ENCODE results near the gene SLC4A7. TPM values are rescaled to one million over a fixed set of nuclear protein-coding genes. Genes with fewer than 3 reads are reported as not detected.
"Not testable (repeated sequence)": the region's sequence is repeated elsewhere in the genome, so short reads cannot be mapped to it uniquely, and the experiment has no call there.

The SLC4A7 gene
- total and polyA plus RNA-seq, 2 experiments from 2014 or later, result 25.5 to 73.4 TPM

DNA sequence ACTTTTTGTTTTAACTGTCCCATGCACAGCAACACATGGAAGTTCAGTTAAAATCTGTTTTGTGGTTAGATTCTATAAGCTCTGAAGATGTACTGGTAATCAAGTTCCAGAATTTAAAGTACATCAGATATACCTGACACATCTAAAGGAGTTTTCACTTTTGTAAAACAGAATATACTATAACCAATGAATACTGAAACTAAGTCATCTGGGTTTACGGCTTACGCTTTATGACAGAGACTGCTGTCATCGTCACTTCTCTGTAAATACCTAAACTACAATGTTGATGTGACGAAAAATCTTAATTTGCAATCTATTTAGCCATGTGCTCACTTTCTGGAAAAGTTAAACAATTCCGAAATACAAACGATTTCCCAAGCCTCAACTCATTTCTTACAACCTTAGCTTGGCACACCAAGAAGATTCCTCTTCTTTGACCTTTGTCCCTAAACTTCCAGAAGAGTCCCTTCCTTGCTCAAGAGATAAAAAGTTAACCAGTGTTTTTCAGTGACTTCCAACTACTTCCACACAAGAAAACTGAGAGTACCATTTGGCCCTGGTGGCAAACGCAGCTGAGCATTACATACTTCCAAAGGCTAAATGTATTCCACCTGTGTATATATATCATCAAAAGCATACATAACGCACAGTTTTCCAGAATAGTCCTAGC, 58.2 kb downstream of the SLC4A7 start:
- no peaks in the 10 kb centered on the region for H3K9me2 ChIP-seq (ENCODE audit: insufficient read depth)
- H3K4me3 ChIP-seq, result no peak overlapping the region
- TF ChIP-seq EZH2phosphoT487 (IDR thresholded peaks at IDR 0.05; ENCODE audit: insufficient read depth, low read depth), result no peak
- TF ChIP-seq EZH2 (IDR thresholded peaks at IDR 0.05; ENCODE audit: insufficient read depth, poor library complexity, severe bottlenecking), result no peak
- H2AFZ ChIP-seq, result no peak overlapping the region
- H3K36me3 ChIP-seq (ENCODE audit: low read depth), result peaks cover 63% of the 10 kb centered on the region
- H3K79me2 ChIP-seq (ENCODE audit: insufficient read depth), result peaks cover 75% of the 10 kb centered on the region
- no peak overlapping the region for H3K4me2 ChIP-seq (ENCODE audit: unreplicated experiment)
- H3K9ac ChIP-seq, result no peak overlapping the region
- H3K4me1 ChIP-seq (ENCODE audit: insufficient read depth), result peaks cover 41% of the 10 kb centered on the region
- no peak overlapping the region for H3K27ac ChIP-seq
- H3K9me3 ChIP-seq (ENCODE audit: low read depth), result no peaks in the 10 kb centered on the region
- peaks cover 41% of the 10 kb centered on the region for H3F3A ChIP-seq (ENCODE audit: insufficient read depth)
- in situ Hi-C loops (cut with MboI), result no loop called here
- DNase-seq, result no peak
- WGBS, 2 experiments (ENCODE audit: low coverage in 1 of 2, low lambda C conversion rate in 2 of 2, missing lambda C conversion rate in 2 of 2), result 95 to 97% methylated on average over 8 of the region's 8 CpGs
- no peaks in the 10 kb centered on the region for H4K20me1 ChIP-seq (ENCODE audit: insufficient read depth)
- H3K27me3 ChIP-seq (replicated peaks; ENCODE audit: insufficient read depth), result no peaks in the 10 kb centered on the region

DNA sequence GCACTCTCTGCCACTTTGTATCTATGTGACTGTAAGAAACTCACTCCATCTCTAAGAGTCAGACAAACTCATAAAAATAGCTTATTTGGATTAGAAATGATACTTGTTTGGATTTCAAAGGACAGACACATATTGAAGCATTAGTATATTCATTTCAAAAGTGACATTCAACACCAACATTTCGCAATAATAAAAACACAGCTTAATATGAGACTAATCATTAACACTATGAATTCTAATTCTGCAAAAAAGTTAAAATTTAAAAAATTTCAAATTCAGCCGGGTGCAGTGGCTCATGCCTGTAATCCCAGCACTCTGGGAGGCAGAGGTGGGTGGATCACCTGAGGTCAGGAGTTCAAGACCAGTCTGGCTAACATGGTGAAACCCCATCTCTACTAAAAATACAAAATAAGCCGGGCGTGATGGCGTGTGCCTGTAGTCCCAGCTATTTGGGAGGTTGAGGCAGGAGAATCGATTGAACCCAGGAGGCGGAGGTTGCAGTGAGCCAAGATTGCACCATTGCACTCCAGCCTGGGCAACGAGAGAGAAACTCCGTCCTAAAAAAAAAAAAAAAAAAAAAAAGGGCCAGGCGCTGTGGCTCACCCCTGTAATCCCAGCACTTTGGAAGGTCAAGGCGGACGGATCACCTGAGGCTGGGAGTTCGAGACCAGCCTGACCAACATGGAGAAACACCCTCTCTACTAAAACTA, 59.2 kb downstream of the SLC4A7 start:
- Histone ChIP-seq H3K4me1 (ENCODE audit: insufficient read depth) (peaks cover 34% of the 10 kb centered on the region), H3F3A (ENCODE audit: insufficient read depth) (peaks cover 41% of the 10 kb centered on the region), H3K79me2 (ENCODE audit: insufficient read depth) (peaks cover 80% of the 10 kb centered on the region), H3K36me3 (ENCODE audit: low read depth) (peaks cover 70% of the 10 kb centered on the region)
- H3K4me2 ChIP-seq (ENCODE audit: unreplicated experiment); H3K9ac ChIP-seq; DNase-seq; H3K9me3 ChIP-seq (ENCODE audit: low read depth); in situ Hi-C loops (cut with MboI); H3K27me3 ChIP-seq (replicated peaks; ENCODE audit: insufficient read depth); H4K20me1 ChIP-seq (ENCODE audit: insufficient read depth); H3K9me2 ChIP-seq (ENCODE audit: insufficient read depth); H3K4me3 ChIP-seq; H2AFZ ChIP-seq; H3K27ac ChIP-seq: not testable (repeated sequence)
- 86 to 87% methylated on average over 12 to 13 of the region's 13 CpGs for WGBS, 2 experiments (ENCODE audit: low coverage in 1 of 2, low lambda C conversion rate in 2 of 2, missing lambda C conversion rate in 2 of 2)

DNA sequence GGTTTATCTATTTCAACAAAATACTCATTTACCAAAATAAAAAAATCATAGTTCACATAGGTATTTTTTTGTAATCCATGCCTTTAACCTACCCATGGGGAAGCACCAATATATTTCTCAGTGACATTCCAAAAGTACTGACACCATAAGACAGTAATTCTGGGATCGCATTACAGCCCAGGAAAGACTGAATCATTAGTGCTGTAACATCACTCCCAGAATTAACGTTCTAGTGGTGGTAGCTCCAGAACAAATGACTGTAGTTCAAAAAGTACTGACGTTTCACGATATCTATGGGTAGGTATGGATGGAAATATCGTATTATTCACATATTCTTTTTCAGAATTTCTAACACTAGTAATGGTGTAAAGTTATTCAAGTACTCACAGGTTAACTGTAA, 60.7 kb downstream of the SLC4A7 start:
- Histone ChIP-seq H3K27me3 (replicated peaks; ENCODE audit: insufficient read depth) (no peaks in the 10 kb centered on the region), H3K79me2 (ENCODE audit: insufficient read depth) (peaks cover 72% of the 10 kb centered on the region), H3K27ac (peak overlapping the region; percentile 63), H2AFZ (no peak overlapping the region), H4K20me1 (ENCODE audit: insufficient read depth) (no peaks in the 10 kb centered on the region), H3K4me3 (no peak overlapping the region), H3K4me2 (ENCODE audit: unreplicated experiment) (peak overlapping the region; percentile 26), H3K9me3 (ENCODE audit: low read depth) (no peaks in the 10 kb centered on the region), H3K9ac (no peak overlapping the region), H3F3A (ENCODE audit: insufficient read depth) (peaks cover 40% of the 10 kb centered on the region), H3K9me2 (ENCODE audit: insufficient read depth) (no peaks in the 10 kb centered on the region), H3K4me1 (ENCODE audit: insufficient read depth) (peaks cover 33% of the 10 kb centered on the region), H3K36me3 (ENCODE audit: low read depth) (peaks cover 73% of the 10 kb centered on the region)
- in situ Hi-C loops (cut with MboI), result no loop called here
- peak; percentile 90 for DNase-seq
- 40 to 44% methylated on average over 5 of the region's 5 CpGs for WGBS, 2 experiments (ENCODE audit: low coverage in 1 of 2, low lambda C conversion rate in 2 of 2, missing lambda C conversion rate in 2 of 2)
- TF ChIP-seq EZH2phosphoT487 (IDR thresholded peaks at IDR 0.05; ENCODE audit: insufficient read depth, low read depth) (no peak), EZH2 (IDR thresholded peaks at IDR 0.05; ENCODE audit: insufficient read depth, poor library complexity, severe bottlenecking) (no peak)

DNA sequence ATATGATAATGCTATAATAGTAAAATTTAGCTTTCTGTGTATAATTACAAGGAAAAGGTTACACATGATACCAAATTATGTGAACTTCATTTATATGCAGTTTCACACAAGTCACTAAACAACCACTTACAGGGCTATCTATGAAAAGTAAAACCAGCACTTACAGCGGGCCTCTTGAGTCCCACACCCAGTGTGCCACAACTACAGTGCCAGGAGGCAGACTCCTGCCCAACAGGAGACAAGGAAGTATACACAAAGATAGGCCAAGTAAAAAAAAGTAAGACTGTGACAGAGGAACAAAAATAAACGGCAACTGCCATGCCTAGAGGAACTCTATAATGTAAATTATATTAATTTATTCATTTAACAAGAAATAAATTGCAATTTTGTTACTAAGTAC, 61.6 kb downstream of the SLC4A7 start:
- 83 to 85% methylated on average over 2 of the region's 2 CpGs for WGBS, 2 experiments (ENCODE audit: low coverage in 1 of 2, low lambda C conversion rate in 2 of 2, missing lambda C conversion rate in 2 of 2)
- Histone ChIP-seq H3K9ac (no peak overlapping the region), H2AFZ (no peak overlapping the region), H3K79me2 (ENCODE audit: insufficient read depth) (peaks cover 63% of the 10 kb centered on the region), H3K4me1 (ENCODE audit: insufficient read depth) (peaks cover 24% of the 10 kb centered on the region), H3K27me3 (replicated peaks; ENCODE audit: insufficient read depth) (no peaks in the 10 kb centered on the region), H3F3A (ENCODE audit: insufficient read depth) (peaks cover 34% of the 10 kb centered on the region), H3K4me2 (ENCODE audit: unreplicated experiment) (no peak overlapping the region), H3K9me3 (ENCODE audit: low read depth) (no peaks in the 10 kb centered on the region), H3K4me3 (no peak overlapping the region), H3K36me3 (ENCODE audit: low read depth) (peaks cover 73% of the 10 kb centered on the region), H4K20me1 (ENCODE audit: insufficient read depth) (no peaks in the 10 kb centered on the region), H3K9me2 (ENCODE audit: insufficient read depth) (no peaks in the 10 kb centered on the region), H3K27ac (peak overlapping the region; percentile 36; the same call in 1 of the 2 replicates)
- no peak for TF ChIP-seq EZH2phosphoT487 (IDR thresholded peaks at IDR 0.05; ENCODE audit: insufficient read depth, low read depth)
- no peak for TF ChIP-seq EZH2 (IDR thresholded peaks at IDR 0.05; ENCODE audit: insufficient read depth, poor library complexity, severe bottlenecking)
- no peak for DNase-seq
- in situ Hi-C loops (cut with MboI), result no loop called here
